IPS DF 19.7 (cell line): ENCODE results near the gene MISP.

Experiments used
- DNase-seq: peaks from one replicate; pipeline ENCODE4 v3.0.0-alpha.2; 2013; ENCODE audit warnings: low read depth, low spot score

MISP gene

DNA sequence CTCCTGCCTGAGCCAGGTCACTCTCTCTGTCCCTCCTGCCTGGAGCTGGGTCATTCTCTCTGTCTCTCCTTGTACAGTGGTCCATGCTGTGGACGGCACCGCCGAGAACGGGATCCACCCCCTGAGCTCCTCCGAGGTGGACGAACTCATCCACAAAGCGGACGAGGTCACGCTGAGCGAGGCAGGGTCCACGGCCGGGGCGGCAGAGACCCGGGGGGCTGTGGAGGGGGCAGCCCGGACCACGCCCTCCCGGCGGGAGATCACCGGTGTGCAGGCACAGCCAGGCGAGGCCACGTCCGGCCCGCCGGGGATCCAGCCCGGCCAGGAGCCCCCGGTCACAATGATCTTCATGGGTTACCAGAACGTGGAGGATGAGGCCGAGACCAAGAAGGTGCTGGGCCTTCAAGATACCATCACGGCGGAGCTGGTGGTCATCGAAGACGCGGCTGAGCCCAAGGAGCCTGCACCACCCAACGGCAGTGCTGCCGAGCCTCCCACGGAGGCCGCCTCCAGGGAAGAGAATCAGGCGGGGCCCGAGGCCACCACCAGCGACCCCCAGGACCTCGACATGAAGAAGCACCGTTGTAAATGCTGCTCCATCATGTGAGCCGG, 4.6 kb upstream of the MISP start:
- no peak for DNase-seq

DNA sequence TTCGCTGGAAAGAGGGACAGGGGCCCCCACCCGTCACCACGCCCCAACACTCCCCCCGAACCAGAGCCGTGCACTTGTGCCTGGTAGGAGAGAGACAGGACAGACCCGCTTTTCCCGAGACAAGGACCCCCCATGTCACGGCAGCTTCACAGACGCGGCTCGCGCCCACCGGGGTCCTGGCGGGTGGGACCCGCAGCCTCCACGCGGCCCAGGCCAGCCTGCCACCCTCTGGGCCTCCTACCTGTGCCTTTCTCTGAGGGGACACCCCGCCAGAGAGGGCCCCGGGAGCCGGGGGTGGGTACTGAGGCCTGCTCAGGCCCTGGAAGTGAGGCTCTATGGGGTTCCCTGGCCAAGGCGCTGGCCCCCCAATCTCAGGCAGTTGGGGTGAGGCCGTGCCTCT, 4.0 kb upstream of the MISP start:
- no peak for DNase-seq

DNA sequence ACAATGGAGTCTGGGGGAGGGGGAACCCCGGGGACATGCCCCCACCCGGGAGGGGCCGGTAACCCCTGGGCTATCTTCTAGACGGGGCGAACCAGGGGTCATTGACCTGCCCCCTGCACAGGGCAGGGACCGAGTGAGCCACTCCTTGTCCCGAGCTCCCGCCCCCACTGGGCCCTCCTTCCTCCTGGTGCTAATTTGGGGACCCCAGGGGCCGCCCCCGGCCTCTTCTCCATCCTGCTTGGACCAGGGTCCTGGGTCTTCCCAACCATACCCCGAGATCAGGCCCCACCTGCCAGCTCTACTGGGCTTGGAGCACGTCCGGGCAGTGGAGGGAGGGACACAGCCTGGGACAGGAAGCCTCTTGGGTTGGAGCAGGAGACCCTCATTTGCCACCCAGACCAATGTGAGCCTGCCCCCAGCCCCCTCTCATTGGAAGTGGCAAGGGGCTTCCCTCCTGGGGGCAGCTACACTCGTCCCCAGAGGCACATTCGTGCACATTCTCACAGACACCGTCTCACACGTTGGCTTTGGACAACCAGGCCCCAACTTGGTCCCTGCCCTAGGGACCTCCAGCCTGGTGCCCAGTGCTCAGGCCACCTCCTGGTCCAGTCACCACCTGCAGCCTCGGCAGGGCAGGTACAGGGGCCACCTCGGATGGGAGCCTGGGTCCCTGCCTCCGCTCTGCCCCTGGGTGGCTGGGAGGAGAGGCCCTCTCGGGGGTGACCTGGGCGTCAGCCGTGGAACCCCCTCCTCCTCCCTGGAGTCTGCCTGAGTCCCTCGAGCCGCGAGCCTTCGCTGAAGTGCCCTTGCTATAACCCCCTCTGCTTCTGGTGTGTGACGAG, 3.3 kb upstream of the MISP start:
- no peak for DNase-seq

DNA sequence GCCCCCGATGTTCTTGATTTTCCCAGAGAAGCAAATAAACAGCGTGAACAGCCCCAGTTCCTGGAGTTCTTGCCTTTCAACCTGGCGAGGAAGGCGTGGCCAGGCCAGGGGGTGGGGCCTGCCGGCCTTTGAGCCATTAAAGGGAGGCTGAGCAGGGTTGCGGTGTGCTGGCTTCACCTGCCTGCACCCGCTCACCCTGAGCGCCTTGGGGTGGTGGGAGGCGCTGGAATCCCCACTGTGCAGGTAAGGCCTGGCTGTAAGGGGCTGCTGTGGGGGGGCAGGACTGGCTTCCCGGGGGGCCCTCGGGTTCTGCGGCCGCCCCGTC, 2.7 kb upstream of the MISP start:
- no peak for DNase-seq

DNA sequence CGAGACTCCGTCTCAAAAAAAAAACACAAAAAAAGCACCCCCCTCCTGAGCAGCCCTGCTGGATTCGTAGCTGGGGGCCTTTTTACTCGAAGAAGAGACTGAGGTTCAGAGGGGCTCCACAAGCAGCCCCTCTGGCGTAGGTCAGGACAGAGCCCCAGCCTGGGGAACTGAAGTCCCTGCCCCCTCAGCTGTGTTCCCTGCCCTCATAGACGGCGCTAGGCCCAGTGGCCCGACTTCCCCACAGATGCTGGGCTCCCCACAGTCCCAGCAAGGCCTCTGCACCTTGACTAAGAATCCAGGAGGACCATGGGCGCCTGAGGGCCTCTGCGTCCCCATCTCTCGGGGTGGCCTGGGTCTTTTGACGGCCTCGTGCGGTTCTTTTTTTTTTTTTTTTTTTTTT, 1.1 kb upstream of the MISP start:
- DNase-seq: no peak

DNA sequence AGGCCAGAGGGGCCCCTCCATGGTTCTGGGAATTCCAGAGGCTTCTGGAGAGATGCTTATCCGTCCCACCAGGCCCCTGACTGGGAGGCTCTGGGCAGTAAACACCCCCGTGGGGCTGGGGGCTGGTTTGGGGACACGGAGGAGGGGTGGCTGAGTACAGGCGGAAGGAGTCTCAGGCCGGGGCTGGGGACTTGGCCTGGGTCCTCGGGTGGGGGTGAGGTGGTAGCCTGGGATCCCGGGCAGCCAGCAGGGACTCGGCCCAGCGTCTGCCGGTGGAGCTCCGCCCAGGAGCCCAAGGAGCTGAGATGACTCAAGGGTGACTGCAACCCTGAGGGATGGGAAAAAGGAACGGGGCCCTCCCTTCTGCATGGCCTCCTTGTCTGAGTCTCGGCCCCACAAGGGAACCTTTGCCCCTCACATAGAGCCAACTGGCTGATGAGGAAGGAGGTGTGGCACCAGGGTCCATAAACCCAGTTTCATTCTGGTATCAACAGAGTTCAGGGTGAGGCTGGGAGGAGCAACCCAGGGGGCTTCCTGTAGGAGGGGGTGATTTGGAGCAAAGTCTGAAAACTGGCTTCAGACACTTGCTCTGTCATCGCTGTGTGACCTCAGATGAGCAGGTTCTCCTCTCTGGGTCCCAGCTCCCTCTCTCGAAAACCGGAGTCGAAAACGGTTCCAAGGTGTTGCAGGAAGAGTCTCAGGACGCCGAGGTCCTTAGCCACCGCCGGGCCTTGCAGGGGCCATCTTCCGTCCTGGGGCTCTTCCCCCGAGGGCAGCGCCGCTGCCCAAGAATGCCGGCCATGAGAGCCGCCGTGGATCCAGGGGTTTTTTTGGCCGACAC, 809 bp downstream of the MISP start:
- DNase-seq: no peak

DNA sequence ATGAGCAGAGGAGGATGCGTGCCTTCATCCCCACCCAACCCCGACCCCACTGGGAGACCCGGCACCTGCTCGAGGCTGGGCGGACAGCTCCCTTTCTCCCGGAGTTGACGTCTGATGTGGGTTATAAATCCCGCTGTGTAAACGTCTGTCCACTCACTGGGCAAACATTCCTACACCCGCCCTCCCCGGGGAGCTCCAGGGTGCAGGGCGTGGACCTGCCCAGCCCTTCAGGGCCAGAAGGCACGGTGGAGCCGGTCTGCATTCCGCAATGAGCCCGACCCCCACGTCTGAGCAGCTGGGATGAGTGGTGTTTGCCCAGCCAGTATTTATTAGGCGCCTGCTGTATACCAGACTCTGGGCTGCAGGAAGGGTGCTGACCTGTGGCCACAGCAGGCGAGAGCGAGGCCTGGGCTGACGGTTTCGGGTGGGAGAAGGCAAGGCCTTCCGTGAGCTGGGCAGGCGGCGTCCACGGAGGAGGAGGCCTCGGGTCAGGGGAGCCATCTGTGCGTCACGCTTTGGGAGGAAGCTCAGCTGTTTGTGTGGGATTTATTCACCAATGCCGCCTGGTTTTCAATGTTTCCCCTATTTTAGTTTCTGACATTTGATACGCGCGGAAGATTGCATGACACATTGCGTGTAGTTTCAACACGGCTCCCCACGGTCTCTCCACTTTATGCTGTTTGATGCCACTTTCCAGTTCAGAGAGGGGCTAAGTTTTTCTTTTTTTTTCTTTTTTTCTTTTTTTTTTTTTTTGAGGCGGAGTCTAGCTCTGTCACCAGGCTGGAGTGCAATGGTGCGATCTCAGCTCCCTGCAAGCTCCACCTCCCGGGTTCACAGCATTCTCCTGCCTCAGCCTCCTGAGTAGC, 2.0 kb downstream of the MISP start:
- no peak for DNase-seq

DNA sequence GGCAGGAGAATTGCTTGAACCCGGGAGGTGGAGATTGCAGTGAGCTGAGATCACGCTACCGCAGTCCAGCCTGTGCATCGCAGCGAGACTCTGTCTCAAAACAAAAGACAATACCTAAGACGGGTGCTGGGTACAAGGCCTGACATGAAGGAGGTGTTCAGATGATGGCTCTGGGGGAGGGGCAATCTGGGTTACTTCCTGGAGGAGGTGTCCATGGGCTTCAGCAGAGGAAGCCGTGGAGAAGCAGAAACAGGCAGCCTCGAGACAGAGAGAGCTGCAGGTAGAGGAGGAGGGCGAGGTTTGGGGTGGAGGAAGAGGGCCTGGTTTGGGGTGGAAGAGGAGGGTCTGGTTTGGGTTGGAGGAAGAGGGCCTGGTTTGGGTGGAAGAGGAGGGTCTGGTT, 3.6 kb downstream of the MISP start:
- no peak for DNase-seq

DNA sequence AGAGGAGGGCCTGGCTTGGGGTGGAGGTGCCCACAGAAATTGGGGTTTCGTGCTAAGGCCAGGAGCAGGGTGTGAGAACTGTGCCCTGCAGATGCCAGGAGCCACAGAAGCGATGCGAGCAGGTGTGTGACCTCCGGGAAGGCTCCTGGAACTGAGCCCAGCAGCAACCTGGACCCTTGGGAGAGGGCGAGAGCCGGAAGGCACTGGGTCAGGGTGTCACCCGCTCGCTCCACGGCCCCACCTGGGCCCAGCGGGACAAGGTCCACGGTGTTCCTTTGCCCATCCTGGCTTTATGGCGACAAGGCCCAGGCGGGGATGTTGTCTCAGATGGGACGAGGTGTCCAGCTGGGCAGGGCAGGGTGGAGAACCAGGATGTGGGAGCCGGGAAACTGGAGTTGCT, 4.2 kb downstream of the MISP start:
- DNase-seq: no peak

DNA sequence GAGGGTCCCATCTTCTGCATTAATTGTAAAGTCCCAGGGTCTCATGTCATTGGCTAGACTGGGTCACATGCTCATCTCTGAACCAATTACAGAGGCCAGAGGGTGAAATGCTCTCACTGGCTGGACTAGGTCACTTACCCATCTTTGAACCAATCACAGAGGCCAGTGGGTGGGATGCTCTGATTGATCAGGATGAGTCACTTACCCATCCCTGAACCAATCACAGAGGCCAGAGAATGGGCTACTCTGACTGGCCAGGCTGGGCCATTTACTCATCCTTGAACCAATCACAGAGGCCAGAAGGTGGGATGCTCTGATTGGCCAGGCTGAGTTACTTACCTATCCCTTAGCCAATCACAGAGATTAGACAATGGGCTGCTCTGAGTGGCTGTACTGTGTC, 5.3 kb downstream of the MISP start:
- DNase-seq: no peak

DNA sequence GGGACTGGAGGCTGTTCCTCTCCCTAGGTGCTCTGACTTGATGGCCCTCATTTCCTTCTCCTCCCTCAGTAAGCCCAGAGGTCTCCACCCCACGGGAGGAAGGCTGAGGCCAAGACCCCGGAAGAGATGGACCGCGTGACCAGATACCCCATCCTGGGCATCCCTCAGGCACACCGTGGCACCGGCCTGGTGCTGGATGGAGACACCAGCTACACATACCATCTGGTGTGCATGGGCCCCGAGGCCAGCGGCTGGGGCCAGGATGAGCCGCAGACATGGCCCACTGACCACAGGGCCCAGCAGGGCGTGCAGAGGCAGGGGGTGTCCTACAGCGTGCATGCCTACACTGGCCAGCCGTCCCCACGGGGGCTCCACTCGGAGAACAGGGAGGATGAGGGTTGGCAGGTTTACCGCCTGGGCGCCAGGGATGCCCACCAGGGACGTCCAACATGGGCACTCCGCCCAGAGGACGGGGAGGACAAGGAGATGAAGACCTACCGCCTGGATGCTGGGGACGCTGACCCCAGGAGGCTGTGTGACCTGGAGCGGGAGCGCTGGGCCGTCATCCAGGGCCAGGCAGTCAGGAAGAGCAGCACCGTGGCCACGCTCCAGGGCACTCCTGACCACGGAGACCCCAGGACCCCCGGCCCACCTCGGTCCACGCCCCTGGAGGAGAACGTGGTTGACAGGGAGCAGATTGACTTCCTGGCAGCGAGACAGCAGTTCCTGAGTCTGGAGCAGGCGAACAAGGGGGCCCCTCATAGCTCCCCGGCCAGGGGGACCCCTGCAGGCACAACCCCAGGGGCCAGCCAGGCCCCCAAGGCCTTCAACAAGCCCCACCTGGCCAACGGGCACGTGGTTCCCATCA, 6.1 kb downstream of the MISP start:
- DNase-seq: no peak

DNA sequence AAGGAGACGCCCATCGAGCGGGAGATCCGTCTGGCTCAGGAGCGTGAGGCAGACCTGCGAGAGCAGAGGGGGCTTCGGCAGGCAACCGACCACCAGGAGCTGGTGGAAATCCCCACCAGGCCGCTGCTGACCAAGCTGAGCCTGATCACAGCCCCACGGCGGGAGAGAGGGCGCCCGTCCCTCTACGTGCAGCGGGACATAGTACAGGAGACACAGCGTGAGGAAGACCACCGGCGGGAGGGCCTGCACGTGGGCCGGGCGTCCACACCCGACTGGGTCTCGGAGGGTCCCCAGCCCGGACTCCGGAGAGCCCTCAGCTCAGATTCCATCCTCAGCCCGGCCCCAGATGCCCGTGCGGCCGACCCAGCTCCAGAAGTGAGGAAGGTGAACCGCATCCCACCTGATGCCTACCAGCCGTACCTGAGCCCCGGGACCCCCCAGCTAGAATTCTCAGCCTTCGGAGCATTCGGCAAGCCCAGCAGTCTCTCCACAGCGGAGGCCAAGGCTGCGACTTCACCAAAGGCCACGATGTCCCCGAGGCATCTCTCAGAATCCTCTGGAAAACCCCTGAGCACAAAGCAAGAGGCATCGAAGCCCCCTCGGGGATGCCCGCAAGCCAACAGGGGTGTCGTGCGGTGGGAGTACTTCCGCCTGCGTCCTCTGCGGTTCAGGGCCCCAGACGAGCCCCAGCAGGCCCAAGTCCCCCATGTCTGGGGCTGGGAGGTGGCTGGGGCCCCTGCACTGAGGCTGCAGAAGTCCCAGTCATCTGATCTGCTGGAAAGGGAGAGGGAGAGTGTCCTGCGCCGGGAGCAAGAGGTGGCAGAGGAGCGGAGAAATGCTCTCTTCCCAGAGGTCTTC, 7.1 kb downstream of the MISP start:
- no peak for DNase-seq

DNA sequence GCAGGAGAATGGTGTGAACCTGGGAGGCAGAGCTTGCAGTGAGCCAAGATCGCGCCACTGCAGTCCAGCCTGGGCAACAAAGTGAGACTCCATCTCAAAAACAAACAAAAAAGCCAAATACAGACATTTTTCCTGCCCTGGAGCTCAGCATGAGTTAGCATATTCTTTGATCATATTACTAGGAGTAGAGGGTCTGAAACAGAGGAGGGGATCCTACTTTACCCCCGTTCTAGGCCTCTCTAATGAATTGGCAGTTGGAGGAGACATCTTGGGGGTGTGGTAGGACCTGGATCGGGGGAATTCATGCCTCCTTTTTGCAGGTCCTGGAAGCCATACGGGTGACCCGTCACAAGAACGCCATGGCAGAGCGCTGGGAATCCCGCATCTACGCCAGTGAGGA, 12.3 kb downstream of the MISP start:
- no peak for DNase-seq

DNA sequence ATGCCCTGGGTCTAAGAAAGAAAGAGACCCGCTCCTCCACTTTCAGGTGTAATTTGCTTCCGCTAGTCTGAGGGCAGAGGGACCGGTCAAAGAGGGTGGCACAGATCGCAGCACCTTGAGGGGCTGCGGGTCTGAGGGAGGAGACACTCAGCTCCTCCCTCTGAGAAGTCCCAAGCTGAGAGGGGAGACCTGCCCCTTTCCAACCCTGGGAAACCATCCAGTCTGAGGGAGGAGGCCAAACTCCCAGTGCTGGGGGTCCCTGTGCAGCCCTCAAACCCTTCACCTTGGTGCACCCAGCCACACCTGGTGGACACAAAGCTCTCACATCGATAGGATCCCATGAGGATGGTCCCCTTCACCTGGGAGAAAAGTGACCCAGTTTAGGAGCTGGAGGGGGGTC, 13.0 kb downstream of the MISP start:
- DNase-seq: no peak

DNA sequence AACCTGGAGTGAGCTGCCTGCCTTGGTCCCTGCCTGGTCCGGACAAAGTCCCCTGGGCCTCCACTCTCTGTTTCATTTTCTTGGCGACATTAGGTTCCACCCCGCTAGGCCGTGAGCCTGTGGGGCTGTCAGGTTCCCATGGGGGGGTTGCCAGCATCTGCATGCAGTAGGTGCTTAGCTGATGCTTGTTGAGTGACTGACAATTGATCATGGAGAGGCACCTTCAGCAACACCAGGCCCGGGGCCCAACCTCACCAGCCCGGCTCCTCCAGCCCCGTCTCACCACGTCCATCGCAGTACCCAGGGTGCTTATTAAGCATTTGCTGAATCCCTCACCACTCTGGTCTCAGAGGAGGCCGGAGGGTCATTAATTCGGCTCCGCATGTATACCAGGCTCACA, 13.4 kb downstream of the MISP start:
- no peak for DNase-seq

DNA sequence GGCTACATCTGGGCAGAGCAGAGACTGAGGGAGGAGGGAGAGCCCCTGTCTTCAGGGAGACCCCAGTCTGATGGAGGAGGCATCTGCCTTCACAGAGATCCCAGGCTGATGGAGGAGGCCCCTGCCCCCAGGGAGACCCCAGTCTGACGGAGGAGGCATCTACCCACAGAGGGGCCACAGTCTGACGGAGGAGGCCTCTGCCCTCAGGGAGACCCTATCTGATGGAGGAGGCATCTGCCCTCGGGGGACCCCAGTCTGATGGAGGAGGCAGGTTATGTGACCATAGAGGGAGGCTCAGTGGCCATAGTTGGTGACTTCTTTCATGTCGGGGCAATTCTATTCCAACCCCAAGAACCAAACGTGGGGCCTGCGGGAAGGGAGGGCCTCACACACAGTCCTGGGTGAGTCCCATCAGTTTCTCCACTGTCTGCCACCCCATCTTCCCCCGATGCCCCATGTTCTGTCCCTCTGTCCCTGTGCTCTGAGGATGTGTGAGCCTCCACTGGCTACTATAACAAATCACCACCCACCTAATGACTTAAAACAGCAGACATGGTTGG, 14.3 kb downstream of the MISP start:
- no peak for DNase-seq

DNA sequence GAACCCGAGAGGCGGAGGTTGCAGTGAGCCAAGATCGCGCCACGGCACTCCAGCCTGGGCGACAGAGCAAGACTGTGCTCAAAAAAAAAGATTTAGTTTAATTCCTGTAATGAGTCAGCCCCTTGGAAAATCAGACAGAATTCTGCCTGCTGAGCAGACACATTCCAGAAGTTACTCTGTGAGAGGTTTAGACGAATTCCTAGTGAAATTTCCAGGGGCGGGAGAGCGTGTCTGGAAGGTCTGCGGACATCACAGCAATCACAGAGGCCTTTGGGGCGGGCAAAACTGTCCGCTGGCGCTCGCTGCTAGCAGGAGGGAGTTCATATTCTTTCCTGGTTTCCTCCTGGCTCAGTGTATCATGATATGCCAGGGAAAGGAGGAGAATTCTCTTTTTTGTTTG, 17.5 kb downstream of the MISP start:
- DNase-seq: no peak

DNA sequence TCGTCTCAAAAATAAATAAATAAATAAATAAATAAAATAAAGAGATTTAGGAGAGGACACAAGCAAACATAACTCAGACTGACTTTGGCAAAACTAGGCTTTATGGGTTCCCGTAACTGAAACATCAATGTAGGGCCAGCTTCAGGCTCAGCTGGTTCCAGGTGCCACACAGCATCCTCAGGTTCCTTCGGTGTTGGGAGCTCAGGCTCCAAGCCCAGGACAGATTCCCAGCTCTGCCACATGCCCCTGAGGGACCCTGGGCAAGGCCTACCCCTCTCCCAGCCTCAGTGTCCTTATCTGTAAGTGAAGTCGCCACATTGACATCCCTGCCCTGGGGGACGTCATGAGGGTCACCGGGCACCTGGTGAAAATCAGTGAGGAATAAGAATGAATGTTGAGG, 18.7 kb downstream of the MISP start:
- DNase-seq: no peak

DNA sequence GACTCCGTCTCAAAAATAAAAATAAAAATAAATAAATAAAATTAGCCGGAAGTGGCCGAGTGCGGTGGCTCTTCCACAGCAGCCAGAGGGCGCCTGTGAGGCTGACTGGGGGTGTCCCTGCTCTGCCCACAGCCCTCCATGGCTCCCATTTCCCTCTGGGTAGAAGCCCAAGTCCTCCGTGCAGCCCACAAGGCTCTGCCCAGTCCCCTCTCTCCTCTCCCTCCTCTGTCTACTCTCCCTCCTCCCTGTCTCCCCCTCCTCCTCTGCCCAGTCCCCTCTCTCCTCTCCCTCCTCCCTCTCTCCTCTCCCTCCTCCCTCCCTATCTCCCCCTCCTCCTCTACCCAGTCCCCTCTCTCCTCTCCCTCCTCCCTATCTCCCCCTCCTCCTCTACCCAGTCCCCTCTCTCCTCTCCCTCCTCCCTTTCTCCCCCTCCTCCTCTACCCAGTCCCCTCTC, 20.4 kb downstream of the MISP start:
- DNase-seq: no peak

DNA sequence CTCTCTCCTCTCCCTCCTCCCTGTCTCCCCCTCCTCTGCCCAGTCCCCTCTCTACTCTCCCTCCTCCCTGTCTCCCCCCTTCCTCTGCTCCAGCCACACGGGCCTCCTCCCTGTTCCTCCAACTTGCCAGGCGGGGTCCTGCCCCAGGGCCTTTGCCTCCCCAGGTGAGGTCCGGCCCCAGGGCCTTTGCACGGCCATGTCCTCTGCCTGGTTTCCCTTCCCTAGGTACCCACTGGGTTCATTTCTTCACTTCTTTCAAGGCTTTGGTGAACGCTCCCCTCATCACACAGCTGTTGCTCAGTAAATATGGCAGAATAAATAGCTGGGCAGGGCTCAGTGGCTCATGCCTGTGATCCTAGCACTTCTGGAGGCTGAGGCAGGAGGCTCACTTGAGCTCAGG, 21.2 kb downstream of the MISP start:
- DNase-seq: no peak
